HG02840 (cell line): ENCODE data around the gene TRANK1.
"Not testable (repeated sequence)": the region's sequence is repeated elsewhere in the genome, so short reads cannot be mapped to it uniquely, and the experiment has no call there.

Experiments used
- ATAC-seq: cut with Tn5 transposase; IDR thresholded peaks from one replicate; pipeline ENCODE4 v1.9.1; 2021; ENCODE audit warnings: mild to moderate bottlenecking, moderate library complexity, moderate number of reproducible peaks; ENCODE audit not compliant: unreplicated experiment, low FRiP score

TRANK1 gene

GRCh38 chr3:36894914-36895313 lies 49.9 kb downstream of the TRANK1 start:
- no peak for ATAC-seq

DNA sequence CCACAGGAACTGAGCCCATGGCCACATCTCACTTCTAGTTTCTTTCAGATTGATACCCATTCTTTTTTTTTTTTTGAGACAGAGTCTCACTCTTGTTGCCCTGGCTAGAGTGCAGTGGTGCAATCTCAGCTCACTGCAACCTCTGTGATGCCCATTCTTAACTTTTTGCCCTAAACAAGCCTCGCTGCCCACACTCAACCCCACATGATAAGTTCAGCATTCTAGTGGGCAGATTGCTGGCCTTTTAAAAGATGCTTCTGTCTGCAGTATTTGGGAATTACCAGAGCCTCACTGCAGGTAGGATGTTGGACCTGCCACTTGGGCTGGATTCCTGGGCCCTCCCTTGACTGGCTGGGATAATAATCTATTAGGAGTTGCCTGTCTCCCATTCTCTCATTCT lies 51.0 kb downstream of the TRANK1 start:
- ATAC-seq, result no peak

GRCh38 chr3:36893137-36893557 lies 51.7 kb downstream of the TRANK1 start:
- ATAC-seq, result no peak

- no peak for ATAC-seq
Observed at GRCh38 chr3:36892457-36893136, 52.3 kb downstream of the TRANK1 start.

- peak; percentile 82 for ATAC-seq
Observed at GRCh38 chr3:36891701-36892160, 53.1 kb downstream of the TRANK1 start.

DNA sequence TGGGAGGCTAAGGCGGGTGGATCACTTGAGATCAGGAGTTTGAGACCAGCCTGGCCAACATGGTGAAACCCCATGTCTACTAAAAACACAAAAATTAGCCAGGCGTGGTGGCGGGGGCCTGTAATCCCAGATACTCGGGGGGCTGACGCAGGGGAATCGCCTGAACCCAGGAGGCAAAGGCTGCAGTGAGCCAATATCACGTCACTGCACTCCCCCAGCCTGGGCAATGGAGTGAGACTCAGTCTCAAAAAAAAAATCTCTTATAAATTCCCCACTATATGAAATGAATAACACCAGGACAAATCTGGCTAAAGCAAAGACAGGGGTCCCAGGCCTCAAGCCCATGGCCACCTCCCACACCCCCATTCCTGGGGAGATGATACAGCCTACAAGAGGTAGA lies 53.8 kb downstream of the TRANK1 start:
- ATAC-seq, result not testable (repeated sequence)

DNA sequence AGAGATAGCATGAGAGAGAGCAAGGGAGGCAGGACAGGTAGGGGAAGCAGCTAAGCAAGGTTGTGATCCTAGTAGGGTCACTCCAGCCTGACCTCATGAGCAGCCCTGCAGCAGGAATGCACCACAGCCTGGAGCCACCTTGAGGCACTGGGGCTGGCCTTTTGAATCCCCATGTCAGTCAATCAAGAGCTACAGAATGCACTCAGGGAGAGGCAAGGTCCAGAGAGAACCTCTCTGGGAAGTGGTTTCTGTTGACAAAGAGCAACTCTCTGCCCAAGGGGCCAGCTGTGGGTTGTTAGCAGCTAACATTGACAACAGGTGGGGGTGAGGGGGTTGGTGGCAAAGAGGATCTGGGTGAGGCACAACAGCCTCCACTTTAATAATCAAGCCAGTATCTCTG lies 54.6 kb downstream of the TRANK1 start:
- ATAC-seq, result no peak

- no peak for ATAC-seq
Observed at GRCh38 chr3:36881735-36882134, 63.1 kb downstream of the TRANK1 start.

- not testable (repeated sequence) for ATAC-seq
Observed at GRCh38 chr3:36879842-36880241, 65.0 kb downstream of the TRANK1 start.

GRCh38 chr3:36877930-36878685 lies 66.7 kb downstream of the TRANK1 start:
- no peak for ATAC-seq

DNA sequence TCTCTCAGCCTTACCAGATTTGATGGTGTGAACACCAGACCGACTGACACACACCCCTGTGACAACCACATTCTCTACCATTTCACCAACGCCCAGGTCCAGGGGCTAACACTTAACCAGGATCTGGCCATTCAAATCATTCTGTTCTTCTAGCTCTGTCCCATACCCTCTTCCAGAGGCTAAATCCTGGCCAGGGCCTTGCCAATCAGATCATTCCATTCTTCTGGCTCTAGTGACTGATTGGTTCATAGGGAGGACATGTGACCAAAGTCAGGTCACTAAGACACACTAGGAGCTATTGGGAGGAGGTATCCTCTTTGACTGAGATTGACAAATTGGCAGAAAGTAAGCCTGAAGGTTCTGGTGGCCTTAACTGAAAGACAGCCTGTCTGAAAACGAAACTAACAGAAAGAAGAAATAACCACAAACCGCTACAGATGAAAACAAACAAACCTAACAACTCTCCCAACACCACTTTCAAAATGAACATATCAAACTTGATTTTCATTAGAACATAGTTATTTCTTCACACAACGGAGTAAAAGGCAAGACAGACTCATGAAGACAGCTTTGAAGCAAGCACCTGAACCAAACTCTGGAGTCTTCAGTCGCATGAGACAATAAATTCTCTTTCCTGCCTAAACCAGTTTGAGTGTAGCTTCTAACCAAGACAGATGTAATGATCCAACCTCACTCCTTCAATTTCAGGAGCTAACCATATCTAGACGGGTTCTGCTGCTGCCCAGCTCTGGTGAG lies 68.5 kb downstream of the TRANK1 start:
- peak; percentile 99 for ATAC-seq

DNA sequence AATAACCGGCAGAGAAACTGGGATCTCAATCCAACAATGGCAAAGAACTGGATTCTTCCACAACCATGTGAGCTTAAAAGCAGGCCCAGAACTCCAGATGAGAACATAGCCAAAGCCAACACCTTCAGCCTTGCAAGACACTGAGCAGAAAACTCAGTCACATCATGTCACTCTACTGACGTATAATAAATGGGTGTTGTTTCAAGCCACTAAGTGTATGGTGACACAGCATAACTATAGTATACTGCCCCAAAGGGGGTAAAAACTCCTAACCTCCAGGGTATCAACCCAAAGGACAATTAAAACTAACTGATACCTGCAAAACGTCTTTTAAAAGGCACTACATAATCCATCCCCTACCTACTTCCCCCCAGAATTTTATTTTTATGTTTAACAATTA lies 69.5 kb downstream of the TRANK1 start:
- no peak for ATAC-seq

GRCh38 chr3:36874424-36874823 lies 70.4 kb downstream of the TRANK1 start:
- no peak for ATAC-seq

GRCh38 chr3:36871379-36872126 lies 73.3 kb downstream of the TRANK1 start:
- ATAC-seq, result no peak

DNA sequence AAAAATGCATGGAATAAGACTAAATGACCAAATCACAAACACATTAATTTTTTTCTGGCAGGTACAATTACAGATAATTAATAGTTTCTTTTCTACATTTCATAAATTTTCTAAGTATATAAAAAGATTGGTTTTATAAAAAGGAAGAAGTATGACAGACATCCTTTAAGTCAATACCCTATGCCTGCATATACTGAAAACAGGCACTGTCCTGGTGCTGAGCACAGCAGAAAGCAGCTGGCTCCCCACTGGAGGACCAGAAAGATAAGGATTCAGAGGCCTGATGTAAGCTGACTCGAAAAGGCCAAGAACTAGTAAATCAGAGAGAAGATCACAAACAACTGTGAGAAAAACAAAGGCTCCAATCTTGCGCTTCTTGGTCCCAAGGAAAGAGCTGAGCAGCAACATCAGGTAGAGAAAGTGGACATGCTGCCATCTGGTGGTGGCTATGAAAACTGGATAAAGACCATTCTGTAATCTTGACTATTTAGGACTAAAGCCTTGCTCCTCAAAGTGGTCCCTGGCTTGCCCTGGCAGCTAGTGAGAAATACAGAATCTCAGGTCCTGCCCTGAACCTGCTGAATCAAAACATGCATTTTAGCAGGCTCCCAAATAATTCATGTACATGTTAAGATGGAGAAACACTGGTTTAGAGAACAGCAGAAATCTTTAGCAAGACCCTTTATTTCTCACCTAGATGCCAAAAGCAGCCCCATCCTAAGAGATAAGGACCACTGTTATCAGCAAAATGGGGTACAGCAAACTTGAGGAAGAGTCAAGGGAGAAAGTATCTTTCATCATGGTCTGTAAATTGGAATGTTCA lies 76.0 kb downstream of the TRANK1 start:
- ATAC-seq, result peak; percentile 74

GRCh38 chr3:36867810-36868209 lies 77.0 kb downstream of the TRANK1 start:
- no peak for ATAC-seq

DNA sequence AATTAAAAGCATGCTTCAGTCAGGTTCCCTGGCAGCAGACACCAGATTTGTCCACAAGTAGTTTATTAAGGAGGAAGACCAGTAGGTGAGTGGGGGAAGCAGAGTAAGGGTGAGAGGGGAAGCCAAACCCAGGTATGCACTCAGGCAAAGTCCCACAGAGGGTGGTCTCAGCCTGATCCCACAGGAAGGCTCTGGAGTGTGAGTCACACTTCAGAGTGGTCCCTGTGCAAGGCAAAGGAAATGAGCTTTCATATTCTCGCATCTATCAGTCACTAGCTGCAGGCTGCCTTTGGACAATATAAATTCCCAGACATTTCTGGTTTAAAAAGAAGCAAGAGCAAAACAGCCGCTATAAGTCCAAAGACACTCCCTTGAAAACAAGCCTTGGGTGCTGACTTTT lies 78.5 kb downstream of the TRANK1 start:
- no peak for ATAC-seq

DNA sequence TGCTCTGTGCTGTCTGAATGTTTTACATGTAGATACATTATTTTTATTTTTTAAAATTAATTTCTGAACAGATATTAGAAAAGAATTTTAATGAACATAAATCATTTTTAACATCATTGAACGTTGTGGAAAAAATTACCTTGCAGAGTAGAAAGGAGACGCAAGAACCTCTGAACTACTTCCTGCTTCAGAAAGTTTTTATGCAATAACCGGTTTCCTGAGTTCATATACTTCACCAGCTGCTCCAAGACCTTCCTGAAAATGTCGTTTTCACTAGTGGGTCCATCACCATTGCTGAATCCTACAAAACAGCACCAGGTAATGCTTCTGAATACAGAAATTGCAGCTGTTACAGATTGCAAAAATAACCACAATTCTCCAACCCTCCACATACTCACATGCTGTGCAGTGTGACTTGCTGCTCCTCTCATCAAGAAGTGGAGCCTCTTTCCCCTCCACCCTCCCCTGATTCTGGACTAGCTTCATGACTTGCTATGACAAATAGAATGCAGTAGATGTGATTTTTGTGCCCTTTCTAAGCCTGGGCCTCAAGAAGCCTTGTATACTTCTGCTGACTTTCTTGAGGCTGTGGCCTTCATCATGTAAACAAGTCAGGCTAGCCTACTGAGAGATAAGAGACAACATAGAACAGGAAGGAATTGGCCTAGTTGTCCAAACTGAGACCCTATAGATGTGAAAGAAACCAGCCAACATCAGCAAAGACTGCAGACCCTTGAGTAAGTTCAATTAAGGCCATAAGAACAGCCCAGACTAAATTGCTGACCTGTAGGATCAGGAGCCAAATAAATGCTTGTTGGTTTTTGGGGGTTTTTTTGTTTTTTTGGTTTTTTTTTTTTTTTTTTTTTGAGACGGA lies 80.4 kb downstream of the TRANK1 start:
- ATAC-seq, result no peak
